GM10266 (cell line): ENCODE measurements around the gene PHF10.
"Not testable (repeated sequence)": the region's sequence is repeated elsewhere in the genome, so short reads cannot be mapped to it uniquely, and the experiment has no call there.

Experiments
- DNase-seq: peaks from one replicate; pipeline ENCODE4 v3.0.0; 2012; ENCODE audit errors: extremely low spot score
- TF ChIP-seq, protein P1 (sequence below): IDR thresholded peaks from 2 replicates; pipeline ENCODE4 v1.5.1; 2012; ENCODE audit warnings: mild to moderate bottlenecking, low read depth; ENCODE audit not compliant: control insufficient read depth, insufficient read depth; ENCODE audit errors: missing control alignments

The PHF10 gene

DNA sequence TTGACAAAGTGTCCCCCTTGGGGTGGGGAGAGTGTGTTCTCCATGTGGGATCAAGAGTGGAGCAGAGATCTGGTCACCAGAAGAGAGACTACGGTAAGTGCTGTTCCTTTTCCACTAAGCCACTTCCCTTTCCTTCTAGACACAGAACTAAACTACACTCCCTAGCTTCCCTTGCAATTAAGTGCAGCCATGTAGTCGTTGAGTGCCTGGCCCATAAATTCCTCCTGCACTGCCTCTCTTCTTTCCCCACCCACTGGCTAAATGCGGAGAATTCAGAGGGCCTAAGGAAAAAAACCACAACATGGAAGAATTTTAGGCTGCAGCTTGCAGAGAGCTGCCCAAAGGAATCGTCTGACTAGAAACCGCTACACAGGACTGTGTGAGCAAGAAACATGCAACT is 24.0 kb downstream of the PHF10 start:
- TF ChIP-seq, protein P1, sequence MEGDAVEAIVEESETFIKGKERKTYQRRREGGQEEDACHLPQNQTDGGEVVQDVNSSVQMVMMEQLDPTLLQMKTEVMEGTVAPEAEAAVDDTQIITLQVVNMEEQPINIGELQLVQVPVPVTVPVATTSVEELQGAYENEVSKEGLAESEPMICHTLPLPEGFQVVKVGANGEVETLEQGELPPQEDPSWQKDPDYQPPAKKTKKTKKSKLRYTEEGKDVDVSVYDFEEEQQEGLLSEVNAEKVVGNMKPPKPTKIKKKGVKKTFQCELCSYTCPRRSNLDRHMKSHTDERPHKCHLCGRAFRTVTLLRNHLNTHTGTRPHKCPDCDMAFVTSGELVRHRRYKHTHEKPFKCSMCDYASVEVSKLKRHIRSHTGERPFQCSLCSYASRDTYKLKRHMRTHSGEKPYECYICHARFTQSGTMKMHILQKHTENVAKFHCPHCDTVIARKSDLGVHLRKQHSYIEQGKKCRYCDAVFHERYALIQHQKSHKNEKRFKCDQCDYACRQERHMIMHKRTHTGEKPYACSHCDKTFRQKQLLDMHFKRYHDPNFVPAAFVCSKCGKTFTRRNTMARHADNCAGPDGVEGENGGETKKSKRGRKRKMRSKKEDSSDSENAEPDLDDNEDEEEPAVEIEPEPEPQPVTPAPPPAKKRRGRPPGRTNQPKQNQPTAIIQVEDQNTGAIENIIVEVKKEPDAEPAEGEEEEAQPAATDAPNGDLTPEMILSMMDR = no peak
- DNase-seq = no peak

DNA sequence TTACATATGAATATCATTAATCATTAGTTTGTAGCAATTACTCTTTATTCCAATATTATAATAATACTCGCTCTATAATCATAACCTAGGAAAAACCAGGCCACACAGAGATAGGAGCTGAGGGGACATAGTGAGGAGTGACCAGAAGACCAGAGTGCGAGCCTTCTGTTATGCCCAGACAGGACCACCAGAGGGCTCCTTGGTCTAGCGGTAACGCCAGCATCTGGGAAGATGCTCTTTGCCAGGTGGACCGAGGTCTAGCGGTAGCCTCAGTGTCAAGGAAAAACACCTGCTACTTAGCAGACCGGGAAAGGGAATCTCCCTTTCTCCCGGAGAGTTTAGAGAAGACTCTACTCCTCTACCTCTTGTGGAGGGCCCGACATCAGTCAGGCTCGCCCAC is 27.2 kb downstream of the PHF10 start:
- not testable (repeated sequence) for DNase-seq

DNA sequence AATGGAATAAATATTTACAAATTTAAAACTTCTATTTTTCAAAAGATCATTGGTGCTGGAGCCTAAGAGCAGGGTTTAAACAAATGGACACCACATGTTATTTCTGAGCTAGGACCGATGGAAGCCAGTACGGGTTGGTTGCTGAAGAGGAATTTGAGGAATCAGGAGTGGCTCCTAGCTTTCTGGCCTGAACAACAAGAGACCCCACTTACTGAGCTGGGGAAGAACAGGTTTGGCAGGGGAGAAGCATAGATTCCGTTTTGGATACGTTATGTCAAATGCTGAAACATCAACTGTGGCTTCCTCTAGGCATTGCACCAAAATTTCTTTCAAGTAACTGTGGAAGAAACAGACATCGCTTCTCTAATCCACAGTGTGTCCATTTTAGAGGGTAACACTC is 29.2 kb downstream of the PHF10 start:
- no peak for DNase-seq
- TF ChIP-seq, protein P1 = no peak

DNA sequence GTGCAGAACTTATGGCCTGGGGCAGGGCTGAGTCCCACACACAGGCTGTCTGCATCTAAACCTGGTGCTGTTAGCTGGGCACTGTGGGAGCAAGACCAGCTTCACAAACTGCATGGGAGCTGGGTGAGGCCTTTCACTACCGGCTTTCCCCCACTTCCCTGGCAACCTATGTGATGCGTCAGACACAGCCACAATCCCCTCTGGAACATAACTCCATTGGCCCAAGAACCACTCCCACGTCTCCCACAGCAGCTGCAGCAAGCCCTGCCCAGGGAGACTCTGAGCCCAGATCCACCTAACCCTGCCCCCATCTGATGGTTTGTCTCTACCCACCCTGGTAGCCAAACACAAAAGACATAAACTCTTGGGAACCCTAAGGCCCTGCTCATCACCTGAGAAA is 31.8 kb downstream of the PHF10 start:
- TF ChIP-seq, protein P1 = no peak
- DNase-seq = no peak

DNA sequence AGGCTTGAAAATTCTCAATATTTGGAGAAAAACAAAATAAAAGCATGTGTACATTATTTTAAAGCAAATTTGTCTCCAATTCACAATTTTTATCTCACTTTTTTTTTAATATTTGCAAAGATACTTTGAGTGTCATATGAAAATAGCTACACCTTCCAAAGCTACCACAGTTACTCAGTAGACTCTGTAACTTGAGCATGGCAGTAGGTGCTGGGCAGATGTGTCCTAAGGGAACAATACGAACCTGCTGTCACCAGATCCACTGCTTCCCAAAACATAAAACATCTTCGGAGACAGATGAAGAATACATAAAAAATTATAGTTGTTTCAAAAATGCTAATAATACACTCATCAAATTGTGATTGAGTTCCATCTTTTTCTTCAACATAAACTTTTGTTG is 33.0 kb downstream of the PHF10 start:
- DNase-seq = no peak
- TF ChIP-seq, protein P1 = no peak

DNA sequence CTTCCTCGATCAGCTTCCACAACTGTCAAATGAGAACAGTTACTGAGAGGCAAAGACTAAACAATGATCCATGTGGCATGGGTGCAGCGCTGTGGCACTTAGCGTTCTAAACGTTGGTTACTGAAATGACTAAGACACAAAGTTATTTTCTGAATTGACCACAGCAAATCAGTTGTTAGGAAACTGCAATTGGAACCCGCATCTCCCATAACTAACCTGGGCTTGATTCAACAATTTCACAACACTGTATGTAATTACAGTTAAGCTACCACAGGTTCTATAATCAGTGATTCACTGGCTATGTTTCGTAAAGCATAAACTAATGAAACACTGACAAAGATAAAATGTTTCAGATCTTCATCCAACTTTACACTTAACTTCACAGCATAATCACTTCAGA is 35.0 kb downstream of the PHF10 start:
- no peak for DNase-seq
- TF ChIP-seq, protein P1 = no peak

DNA sequence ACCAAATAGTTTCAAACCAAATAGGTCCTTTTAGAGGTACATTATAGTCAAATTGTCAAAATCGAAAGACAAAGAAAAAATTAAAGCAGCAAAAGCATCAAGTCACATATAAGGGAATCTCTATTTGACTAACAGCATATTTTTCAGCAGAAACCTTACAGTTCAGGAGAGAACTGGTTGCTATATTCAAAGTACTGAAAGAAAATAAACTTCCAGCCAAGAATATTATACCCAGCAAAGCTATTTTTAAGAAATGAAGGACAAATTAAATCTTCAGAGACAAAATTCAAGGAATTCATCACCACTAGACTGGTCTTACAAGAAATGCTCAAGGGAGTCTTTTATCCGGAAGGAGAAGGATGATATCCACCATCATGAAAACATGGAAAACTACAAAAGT is 38.4 kb downstream of the PHF10 start:
- TF ChIP-seq, protein P1 = no peak
- DNase-seq = no peak

DNA sequence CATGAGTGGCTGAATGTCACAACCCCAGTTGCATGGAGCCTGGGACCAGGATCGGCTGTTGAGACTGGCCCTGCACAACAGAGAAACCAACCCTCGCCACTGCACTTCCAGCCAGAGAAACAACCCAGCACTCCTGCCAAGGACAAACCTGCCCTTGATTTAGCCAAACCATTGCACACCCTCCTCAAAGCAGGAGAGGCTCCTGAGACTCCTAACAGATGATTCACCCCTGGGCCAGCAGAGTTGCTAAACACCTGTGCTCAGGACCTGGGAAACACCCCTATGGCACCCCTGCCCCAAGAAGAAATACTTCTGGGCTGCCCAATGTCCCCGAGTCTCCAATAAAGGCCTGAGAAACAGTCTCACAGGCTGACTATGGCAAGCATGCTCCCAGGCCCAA is 40.2 kb downstream of the PHF10 start:
- TF ChIP-seq, protein P1 = no peak
- DNase-seq = no peak
